GM12873 (cell line): ENCODE results near the gene TCP11.

Experiments used
- TF ChIP-seq, protein P1 (sequence below): IDR thresholded peaks from 2 replicates; pipeline ENCODE4 v1.5.1; 2012; ENCODE audit warnings: low read depth, mild to moderate bottlenecking, moderate library complexity, low read length, control low read depth; ENCODE audit not compliant: insufficient read depth; ENCODE audit errors: missing control alignments

TCP11 gene

DNA sequence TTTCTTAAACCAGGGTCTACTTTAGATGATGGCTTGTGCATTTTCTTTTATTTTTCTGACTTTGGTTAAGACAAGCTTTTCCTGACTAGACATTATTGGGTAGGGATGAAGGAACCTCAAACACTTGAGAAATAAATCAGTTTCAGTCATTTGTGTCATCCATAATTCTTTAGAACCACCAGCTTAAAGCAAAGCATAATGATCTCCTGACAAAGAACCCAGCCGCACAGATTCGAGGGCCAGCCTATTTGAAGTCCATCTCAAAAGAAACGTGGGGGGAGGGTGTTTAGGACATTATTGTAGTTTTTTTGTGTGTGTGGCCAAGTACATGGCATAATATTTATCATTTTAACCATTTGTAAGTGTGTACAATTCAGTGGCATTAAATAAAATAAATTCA lies 6.3 kb upstream of the TCP11 start:
- TF ChIP-seq, protein P1, sequence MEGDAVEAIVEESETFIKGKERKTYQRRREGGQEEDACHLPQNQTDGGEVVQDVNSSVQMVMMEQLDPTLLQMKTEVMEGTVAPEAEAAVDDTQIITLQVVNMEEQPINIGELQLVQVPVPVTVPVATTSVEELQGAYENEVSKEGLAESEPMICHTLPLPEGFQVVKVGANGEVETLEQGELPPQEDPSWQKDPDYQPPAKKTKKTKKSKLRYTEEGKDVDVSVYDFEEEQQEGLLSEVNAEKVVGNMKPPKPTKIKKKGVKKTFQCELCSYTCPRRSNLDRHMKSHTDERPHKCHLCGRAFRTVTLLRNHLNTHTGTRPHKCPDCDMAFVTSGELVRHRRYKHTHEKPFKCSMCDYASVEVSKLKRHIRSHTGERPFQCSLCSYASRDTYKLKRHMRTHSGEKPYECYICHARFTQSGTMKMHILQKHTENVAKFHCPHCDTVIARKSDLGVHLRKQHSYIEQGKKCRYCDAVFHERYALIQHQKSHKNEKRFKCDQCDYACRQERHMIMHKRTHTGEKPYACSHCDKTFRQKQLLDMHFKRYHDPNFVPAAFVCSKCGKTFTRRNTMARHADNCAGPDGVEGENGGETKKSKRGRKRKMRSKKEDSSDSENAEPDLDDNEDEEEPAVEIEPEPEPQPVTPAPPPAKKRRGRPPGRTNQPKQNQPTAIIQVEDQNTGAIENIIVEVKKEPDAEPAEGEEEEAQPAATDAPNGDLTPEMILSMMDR, result no peak

DNA sequence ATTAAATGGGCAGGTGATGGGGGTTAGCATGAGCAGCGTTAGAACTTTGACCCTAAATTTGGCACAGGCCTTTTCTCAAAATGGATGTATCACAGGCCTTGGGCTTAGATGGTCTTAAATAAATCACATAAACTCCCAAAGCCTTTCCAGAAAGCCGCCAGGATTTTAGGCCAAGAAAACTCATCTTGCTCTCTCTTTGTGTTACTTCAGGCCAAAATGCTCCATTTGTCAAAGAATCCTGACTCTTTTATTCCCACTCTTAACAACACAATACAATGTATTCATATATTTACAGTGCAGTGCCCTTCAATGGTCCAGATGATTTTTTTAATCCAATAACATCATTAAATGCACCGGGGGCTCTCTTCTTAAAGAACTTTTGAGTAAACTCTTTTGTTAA lies 5.9 kb upstream of the TCP11 start:
- TF ChIP-seq, protein P1, result no peak

DNA sequence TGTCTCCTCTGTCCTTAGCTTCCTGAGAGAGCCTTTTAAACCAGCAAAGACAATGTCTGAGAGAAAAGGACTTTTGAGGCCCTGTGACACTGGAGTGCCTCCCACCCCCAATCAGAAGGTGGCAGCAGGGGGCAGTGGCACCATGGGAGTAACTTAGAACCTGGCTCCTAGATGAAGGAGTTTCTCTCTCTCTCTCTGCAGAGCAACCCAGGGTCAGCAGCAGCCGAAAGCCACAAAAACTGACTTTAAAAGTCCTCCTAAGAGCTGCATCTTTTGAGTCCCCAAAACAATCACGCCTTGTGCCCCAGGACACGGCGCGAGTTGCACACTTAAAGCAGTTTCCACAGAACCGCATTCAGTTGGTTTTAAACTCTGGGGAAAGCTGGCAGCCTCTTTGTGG lies 5.3 kb upstream of the TCP11 start:
- TF ChIP-seq, protein P1, result peak; percentile 67

DNA sequence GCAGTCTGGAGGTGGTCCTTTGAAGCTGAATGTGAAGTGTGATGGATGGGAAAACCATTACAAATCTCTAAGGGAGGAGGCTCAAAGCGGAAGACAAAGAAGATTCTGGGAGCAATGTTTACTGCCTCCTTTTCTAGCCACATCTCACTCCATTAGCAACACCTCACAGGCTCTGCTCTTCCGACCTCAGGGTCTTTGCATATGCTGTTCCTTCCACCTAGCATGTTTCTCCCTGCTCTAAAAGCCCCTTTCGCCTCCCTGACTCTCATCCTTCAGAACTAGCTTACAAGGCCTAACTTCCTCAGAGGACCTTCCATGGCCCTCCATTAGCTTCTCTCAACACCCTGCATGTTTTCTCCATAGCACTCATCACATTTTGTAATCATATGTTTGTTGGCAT lies 4.6 kb upstream of the TCP11 start:
- TF ChIP-seq, protein P1, result no peak

DNA sequence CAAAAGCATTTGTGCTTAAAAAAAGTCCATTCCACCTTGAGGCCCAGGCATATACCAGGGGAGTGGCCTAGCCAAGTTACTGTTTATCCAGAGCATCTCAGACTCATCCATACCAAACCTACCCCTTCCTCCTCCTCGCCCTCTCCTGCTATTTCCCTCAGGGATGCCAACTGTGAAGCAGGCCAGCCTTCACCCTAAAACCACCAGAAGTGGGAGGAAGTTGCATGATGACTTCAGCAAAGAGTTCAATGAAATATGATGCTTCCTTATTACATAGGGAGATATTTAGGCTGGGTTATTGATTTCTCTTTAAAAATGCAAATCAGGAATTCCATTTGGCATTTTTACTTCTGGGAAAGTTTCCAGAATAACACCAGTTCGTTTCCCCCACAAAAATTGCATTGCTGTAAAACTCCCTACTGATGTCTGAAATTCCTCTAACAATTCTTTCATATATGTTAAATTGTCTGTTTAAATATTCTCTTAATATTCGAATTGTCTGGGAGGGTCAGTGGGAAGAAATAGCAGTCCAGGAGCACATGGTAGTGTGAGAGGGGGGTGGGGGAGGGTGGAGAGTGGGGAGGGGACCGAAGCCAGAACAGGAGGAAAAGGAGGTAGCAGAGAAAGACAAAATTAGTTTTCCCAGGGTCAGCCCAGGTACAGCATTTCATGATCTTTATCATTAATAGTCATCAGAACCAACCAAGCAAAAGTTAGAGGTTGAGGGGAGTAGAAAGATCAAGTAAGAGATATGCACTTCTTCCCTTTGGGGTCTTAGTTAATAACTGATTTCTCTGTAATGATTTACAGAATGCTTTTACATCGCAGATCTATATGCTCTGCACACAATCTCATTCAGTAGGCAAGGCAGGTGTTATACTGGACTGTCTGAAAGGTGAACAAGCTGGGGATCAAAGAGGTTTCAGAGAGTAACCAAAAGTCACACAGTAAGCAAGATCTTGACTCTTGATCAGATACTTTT lies 1.7 kb upstream of the TCP11 start:
- TF ChIP-seq, protein P1, result no peak

DNA sequence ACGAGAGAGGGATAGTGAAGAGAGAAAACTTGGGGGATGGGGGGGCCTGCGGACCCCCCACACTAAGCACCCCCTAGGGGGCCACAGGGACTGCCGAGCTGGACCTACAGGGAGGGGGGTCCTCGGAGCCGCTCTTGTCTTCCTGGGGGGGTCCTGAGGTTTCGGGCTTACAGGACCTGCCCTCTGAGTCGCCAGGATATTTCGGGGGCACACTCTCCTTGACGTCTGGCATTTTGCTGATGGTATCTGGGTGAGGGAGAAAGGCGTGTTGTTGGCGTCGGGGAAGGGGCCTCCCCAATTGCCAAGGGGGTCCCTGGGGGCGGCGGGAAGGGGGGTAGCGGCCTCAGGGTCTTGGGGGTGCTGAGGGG lies 516 bp downstream of the TCP11 start:
- TF ChIP-seq, protein P1, result no peak

DNA sequence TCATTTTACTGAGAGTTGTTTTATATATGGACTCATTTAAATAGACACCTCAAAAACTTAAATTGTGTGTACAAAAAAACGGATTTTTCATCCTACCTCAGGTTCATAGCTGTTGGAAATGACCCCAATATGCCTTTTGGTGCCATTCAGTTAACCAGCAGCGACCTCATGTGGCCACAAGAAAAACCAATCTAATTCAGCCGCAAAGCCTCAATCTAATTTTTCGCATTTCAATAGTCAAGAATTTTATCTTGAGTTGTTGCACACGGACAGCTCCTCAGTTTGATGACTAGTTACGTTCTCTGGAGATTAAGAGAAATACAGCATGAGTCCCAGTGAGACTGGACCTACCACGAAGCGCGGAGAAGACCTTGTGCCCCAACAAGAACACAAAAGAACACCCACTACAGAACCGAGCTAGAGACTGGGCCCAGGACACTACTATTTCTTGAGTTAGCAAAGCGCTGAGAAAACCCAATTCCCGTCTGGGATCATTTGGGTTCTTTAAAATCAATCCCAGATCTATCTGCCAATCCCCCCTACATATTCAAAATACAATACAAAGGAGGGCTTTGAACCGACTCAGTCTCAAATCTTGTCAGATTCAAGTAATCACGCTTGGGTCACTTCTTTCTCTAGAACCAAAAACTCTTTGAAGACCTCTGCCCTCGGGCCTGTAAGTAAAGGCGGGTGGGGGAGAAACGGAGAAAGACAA lies 1.1 kb downstream of the TCP11 start:
- TF ChIP-seq, protein P1, result peak; percentile 78
